ENCODE data around the gene GLIS2.

GLIS2 gene

DNA sequence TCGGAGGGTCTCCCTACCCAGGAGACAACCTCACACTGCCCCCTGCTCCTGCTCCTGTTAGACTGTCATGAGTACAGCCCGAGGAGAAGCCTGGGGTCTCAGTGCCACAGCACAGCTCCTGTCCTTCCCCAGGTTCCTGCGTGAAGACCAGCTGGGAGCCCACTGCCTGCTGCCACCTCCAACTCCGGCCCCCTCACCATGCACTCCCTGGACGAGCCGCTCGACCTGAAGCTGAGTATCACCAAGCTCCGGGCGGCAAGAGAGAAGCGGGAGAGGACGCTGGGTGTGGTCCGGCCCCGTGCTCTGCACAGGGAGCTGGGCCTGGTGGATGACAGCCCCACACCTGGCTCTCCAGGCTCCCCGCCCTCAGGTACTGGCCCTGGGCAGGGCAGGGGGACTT is 16.2 kb downstream of the GLIS2 start:
- TF ChIP-seq GATA2 (IDR thresholded peaks at IDR 0.05; ENCODE audit: low read depth, low read length) (no peak), GATA3 (IDR thresholded peaks at IDR 0.05; ENCODE audit: low read depth, low read length) (no peak)

DNA sequence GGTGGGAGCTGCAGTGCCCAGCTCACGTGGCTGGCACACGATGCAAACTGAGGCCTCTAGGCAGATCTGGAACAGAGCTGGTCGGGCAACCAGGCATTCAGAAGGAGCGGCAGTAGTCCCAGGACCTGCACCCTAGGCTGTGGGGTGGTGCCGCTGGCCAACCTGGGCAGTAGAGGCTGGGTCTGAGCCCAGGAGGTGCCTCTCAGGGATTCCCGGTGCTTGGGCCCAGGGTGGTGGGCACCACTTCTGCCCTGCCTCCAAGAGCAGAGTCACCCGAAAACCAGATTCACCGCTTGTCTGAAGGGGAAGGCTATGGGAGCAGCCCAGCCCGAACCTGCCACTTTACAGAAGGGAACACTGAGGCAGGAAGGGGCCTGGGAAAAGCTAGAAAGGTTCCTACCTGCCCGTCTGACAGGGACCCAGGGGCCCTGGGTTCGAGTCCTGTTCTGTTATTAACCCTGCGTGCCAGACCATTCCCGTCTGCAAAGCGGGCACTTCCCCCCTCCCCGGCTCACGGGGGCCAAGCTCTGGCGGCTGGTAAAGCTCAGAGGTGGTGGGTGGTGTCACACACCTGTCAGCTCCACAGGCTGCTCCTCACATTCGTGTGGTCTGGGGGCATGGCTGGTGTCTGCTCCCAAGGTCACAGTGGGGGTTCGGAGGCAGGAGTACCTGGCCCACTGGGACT is 16.9 kb downstream of the GLIS2 start:
- no peak for TF ChIP-seq GATA3 (IDR thresholded peaks at IDR 0.05; ENCODE audit: low read depth, low read length)
- no peak for TF ChIP-seq GATA2 (IDR thresholded peaks at IDR 0.05; ENCODE audit: low read depth, low read length)

DNA sequence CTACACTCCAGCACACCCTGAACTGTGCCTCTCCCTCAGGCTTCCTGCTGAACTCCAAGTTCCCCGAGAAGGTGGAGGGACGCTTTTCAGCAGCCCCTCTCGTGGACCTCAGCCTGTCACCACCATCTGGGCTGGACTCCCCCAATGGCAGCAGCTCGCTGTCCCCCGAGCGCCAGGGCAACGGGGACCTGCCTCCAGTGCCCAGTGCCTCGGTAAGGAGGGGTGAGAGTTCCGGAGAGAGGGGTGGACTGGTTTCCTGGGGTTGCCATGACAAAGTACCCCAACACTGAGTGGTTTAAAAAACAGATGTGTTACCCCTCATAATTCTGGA is 17.4 kb downstream of the GLIS2 start:
- TF ChIP-seq GATA2 (IDR thresholded peaks at IDR 0.05; ENCODE audit: low read depth, low read length) (no peak), GATA3 (IDR thresholded peaks at IDR 0.05; ENCODE audit: low read depth, low read length) (no peak)

DNA sequence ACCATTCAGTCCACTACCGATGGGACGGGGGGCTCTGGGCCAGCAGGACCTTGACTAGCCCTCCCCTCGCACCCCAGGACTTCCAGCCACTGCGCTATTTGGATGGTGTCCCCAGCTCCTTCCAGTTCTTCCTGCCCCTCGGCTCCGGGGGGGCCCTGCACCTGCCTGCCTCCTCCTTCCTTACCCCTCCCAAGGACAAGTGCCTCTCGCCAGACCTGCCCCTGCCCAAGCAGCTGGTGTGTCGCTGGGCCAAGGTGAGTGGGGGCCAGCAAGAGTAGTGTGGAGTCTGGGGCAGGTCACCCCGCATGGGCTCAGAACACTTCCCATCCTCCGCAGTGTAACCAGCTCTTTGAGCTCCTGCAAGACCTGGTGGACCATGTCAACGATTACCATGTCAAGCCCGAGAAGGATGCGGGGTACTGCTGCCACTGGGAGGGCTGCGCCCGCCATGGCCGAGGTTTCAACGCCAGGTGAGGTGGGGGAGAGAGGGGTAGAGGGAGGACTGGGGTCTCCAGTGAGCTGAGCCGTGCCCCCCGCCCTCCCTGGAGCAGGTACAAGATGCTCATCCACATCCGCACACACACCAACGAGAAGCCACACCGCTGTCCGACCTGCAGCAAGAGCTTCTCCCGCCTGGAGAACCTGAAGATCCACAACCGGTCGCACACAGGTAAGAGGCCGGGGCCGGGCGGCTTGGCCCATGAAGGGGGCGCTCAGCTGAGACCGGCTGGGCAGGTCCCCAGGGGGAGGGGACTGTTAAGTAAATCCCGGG is 19.0 kb downstream of the GLIS2 start:
- TF ChIP-seq GATA2 (IDR thresholded peaks at IDR 0.05; ENCODE audit: low read depth, low read length), result no peak
- TF ChIP-seq GATA3 (IDR thresholded peaks at IDR 0.05; ENCODE audit: low read depth, low read length), result no peak

DNA sequence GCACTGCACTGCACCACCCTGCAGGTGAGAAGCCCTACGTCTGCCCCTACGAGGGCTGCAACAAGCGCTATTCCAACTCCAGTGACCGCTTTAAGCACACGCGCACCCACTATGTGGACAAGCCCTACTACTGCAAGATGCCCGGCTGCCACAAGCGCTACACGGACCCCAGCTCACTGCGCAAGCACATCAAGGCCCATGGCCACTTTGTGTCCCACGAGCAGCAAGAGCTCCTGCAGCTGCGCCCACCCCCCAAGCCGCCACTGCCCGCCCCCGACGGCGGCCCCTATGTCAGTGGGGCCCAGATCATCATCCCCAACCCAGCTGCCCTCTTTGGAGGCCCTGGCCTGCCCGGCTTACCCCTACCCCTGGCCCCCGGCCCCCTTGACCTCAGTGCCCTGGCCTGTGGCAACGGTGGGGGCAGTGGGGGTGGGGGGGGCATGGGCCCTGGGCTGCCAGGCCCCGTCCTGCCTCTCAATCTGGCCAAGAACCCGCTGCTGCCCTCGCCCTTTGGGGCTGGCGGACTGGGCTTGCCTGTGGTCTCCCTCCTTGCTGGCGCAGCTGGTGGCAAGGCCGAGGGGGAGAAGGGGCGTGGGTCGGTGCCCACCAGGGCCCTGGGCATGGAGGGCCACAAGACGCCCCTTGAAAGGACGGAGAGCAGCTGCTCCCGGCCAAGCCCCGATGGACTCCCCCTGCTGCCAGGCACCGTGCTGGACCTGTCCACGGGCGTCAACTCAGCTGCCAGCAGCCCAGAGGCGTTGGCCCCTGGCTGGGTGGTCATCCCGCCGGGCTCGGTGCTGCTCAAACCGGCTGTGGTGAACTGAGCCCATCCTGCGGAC is 21.1 kb downstream of the GLIS2 start:
- TF ChIP-seq GATA3 (IDR thresholded peaks at IDR 0.05; ENCODE audit: low read depth, low read length), result no peak
- TF ChIP-seq GATA2 (IDR thresholded peaks at IDR 0.05; ENCODE audit: low read depth, low read length), result no peak

DNA sequence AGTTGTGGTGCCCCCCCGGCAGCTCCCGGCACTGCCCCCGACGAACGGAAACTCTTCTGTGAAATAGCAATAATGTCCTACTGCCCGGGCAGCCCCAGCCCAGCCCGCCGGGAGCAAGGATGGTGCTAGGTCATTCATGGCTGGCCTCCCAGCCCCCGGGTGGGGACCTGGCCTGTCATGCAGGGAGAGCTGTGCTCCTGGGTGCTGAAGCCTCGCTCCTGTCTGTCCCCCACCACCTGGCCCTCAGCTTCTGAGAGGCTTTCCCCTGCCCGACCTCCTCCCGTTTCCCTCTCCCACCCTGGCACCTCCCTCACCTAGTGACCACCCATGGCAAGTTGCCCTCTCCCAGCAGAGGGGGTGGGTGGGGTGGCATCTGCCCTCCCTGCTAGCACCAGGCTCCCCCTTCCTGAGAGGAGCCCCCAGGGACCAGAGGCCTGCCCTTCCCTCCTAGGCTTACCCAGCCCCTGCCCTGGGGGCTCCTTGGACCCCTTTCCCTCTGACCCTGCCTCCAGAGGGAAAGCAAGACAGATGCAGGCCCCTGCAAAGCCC is 21.7 kb downstream of the GLIS2 start:
- no peak for TF ChIP-seq GATA2 (IDR thresholded peaks at IDR 0.05; ENCODE audit: low read depth, low read length)
- no peak for TF ChIP-seq GATA3 (IDR thresholded peaks at IDR 0.05; ENCODE audit: low read depth, low read length)

DNA sequence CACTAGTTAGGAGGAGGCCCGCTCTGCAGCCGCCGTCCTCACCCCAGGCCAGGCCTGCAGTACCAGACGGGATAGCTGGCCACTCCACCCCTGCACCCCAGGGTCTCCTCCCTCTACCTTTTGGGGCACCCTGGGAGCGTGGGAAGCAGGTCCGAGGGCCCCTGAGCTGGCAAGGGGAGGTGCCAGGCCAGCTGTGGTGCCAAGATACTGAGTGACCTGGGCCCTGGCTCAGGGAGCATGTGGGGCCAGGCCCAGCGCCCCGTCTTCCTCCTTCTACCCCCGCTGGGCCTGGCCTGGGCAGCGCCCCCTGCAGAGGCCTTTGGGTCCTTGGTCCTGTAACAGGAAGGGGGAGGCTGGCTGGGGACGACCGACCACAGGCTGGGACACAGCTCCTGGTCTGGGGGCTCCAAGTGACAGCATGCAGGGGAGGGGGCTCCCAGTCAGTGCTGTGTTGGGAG is 22.3 kb downstream of the GLIS2 start:
- TF ChIP-seq GATA3 (IDR thresholded peaks at IDR 0.05; ENCODE audit: low read depth, low read length), result no peak
- no peak for TF ChIP-seq GATA2 (IDR thresholded peaks at IDR 0.05; ENCODE audit: low read depth, low read length)

DNA sequence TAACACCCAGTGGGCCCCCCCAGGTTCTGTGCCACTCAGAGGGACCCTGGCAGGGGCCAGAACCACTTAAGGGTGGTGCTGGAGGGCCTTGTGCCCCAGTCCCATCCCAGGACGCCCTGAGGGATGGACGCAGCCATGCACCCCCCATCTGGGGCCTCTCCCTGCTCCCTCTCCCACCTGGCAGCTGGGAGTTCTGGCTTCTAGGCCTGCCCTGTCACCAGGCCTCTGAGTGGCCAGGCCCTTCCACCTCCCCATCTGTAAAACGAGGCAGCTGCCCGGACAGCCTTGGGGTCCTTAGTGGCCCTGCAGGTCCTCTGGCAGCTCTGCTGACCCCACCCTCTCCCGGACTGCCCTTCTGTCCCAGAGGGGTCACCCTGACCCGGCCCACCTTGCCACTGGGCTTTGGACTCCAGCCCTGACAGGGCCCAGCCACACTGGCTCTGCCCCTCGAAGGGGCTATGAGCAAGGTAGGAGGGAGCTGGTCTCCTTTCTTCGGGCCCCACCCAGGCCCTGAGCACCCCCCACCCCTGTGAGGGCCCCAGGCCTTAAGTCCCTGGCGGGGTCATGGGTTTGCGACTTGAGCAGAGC is 22.9 kb downstream of the GLIS2 start:
- no peak for TF ChIP-seq GATA2 (IDR thresholded peaks at IDR 0.05; ENCODE audit: low read depth, low read length)
- TF ChIP-seq GATA3 (IDR thresholded peaks at IDR 0.05; ENCODE audit: low read depth, low read length), result no peak

DNA sequence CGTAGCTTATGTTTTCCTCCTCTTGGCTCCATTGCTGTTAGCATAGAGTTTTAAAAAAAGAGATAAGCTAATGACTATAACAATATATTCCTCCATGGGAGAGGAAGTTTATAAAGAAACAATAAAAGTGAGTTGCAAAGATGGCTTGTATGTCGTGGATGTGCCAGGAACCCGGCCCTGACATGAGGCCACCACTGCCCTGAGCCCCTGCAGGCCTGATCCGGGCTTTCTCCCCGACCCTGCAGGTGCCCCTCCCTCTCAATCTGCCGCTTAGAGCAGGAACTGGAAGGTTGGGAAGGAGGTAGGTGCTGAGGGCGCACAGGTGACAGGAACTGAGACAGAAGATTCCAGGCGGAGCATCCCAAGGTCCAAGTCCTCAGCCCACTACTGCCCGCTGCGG is 23.6 kb downstream of the GLIS2 start:
- TF ChIP-seq GATA2 (IDR thresholded peaks at IDR 0.05; ENCODE audit: low read depth, low read length) (no peak), GATA3 (IDR thresholded peaks at IDR 0.05; ENCODE audit: low read depth, low read length) (no peak)

DNA sequence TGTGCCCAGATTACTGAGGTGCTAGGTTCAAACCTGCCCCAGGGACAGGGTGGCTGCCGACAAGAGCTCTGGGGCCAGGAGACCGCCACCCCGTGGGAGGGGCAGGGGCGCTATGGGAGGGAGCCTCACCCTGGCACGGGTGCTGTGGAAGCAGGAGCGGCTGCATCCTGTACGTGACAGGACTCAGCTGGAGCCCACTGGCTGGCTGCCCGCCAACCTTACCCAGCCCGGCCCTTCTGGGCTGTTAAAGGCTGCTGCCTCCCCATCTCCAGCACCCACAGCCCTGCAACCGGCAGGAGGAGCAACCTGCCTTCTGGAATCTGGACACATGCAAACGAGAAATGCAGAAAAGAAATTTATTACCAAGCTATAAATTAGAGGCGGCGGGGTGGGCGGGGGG is 24.0 kb downstream of the GLIS2 start:
- no peak for TF ChIP-seq GATA3 (IDR thresholded peaks at IDR 0.05; ENCODE audit: low read depth, low read length)
- TF ChIP-seq GATA2 (IDR thresholded peaks at IDR 0.05; ENCODE audit: low read depth, low read length), result no peak

DNA sequence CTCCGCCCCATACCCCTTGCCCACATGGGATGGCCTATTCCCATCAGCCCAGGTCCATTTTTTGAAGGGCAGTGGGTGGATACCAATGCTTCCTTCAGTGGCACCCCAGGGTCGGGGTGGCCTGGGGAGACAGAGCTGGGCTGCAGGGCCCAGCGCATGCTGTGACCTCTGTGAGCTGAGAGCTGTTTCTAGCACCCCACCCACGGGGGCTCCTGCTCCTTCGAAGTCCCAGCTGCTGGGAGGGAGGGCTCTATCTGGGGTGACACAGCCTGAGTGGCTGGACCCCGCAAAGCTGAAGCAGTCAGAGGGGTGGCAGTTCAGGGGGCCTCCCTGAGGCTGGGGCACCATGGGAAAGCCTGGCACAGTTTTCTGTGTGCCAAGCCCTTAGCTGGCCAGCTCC is 24.6 kb downstream of the GLIS2 start:
- TF ChIP-seq GATA2 (IDR thresholded peaks at IDR 0.05; ENCODE audit: low read depth, low read length) (no peak), GATA3 (IDR thresholded peaks at IDR 0.05; ENCODE audit: low read depth, low read length) (no peak)

DNA sequence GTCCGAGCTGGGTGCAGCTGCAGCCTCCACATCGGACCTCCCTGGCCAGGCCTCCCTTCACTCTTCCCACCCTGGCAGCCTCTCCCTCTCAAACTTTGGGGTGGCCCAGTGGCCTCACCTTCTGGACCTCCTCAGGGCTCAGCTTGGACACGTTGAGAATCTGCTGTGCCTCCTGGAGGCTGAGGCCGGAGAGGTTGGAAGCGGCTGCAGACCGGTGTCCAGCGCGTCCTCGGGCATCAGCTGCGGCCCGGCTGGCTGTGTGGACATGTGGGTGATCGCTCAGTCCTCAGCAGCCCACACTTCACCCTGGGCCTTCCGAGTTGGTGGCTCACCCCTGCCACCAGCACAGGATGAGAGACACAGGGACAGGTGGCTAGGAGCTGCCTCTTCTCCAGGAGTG is 25.4 kb downstream of the GLIS2 start:
- TF ChIP-seq GATA2 (IDR thresholded peaks at IDR 0.05; ENCODE audit: low read depth, low read length) (no peak), GATA3 (IDR thresholded peaks at IDR 0.05; ENCODE audit: low read depth, low read length) (no peak)

DNA sequence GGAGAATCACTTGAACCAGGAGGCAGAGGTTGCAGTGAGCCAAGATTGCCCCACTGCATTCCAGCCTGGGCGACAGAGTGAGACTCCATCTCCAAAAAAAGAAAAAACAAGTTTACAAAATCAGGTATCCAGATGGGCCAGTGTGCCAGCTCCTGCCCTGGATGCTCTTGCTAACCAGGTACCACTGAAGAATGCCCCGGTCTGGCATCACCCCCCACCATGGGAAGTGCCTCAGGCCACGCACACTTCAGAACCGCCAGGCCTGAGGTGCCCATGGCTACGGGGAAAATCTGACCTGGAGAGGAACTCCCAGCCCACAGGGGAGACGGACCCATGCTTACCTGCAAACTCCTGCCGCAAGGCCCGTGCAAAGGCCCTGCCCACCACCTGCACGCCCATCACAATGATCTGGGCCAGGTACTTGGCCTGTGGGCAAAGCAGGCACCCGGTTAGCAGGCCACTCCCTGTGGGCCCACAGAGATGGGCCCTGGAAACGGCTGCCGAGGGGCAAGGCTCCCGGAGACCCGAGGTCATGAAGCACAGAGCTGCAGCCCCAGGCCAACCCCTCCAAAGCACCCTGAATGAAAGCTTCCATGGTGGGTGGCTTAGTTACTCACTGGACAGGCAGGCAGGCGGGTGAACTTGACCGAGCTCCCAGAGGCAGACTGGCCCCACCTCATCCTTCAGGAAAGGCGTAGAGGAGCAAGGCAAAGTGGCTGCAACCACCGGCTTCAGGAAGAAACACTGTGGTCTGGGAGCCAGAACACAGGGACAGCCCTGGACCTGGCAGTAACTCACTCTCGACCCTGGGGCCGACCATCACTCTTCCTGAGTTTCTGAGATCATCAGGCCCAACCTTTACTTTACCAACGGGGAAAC is 27.2 kb downstream of the GLIS2 start:
- TF ChIP-seq GATA2 (IDR thresholded peaks at IDR 0.05; ENCODE audit: low read depth, low read length), result no peak
- no peak for TF ChIP-seq GATA3 (IDR thresholded peaks at IDR 0.05; ENCODE audit: low read depth, low read length)

Measured in SH-SY5Y (cell line).